ENCODE measurements around the gene KCNB1.

The KCNB1 gene

DNA sequence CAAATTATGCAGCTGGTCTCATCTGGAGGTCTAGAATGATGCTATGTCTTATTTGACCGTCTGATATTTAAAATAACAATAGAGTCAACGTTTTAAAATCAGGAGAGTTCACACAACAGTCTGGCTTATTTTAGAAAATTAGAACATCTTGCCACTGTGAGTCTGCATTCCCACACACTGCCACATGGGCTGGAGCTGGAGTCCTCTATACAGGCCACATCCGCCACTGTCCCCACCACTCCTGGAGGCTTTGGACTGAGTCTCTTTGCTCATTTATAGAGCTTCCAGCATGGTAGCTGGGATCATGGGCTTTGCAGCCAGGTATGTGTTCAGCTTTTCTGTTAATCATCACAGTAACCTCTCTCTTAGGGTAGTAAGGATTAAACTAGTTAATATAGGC, 135.8 kb downstream of the KCNB1 start:
- DNase-seq, result no peak

GRCh38 chr20:49345524-49345923, 136.9 kb downstream of the KCNB1 start:
- peak; percentile 80 for DNase-seq

- peak; percentile 85 for DNase-seq
These were observed 137.5 kb downstream of the KCNB1 start for GRCh38 chr20:49344975-49345374.

- no peak for DNase-seq
These were observed 138.3 kb downstream of the KCNB1 start for GRCh38 chr20:49344140-49344539.

GRCh38 chr20:49343246-49343645, 139.2 kb downstream of the KCNB1 start:
- DNase-seq, result no peak

DNA sequence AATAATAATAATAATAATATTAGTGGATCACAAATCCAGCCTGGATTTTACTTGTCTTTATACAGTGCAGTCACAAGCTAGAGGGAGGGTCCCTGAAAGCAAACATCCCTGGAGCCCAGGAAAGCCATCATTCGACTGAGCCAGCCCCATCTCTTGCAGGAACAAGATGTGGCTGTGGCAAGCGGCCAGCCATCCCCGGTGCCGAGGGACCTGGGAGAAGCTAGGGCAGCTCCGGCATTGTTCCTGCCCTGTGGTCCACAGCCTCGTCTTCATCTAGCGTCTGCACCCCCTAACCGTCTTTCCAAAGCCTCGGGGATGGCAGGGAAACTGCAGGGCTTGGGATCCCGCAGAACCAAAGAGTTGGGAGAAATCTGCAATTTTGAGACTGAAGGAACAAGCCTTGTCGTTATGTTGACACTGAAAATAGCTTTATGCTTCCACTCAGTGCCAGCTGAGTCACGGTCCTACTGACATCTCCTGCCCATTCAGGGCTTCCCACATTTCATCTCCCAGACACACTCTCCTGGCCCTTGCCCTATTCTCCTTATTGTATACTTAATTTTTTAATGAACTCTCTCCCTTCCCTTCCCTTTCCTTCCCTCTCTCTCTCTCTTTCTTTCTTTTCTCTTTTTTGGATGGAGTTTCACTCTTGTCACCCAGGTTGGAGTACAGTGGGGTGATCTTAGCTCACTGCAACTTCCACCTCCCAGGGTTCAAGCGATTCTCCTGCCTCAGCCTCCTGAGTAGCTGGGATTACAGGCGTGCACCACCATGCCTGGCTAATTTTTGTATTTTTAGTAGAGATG, 142.1 kb downstream of the KCNB1 start:
- no peak for DNase-seq

DNA sequence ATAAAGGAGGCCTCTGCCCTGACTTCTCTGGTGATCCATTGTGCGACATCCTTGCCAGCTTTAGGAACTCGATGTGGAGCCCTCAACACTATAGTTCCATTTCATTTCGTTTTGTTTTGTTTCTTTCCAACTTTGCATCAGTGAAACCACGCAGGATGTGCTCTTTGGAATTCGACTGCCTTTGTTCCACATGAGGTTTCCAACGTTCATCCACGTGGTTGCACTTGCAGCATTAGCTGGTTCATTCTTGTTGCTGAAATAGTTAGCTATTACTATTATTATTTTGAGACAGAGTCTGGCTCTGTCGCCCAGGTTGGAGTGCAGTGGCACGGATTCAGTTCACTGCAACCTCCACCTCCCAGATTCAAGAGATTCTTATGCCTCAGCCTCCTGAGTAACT, 143.3 kb downstream of the KCNB1 start:
- no peak for DNase-seq

DNA sequence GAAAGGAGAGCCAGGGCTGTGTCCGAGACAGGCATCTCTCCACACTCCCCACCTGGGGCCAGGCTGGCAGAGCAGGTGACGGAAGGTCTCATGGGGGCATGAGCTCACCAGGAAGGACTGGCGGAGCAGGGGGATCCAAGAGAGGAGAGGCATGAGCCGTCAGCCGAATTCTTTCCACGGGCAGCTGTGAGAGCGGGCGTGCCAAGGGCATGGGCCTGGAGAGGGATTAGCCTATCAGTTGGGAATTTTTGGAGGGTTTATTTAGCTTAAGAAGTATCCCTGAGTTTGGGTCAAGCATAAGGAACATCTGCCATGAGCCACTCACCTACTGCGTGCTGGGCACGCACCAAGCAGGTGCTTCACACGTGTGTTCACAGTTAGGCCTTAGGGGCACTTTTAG, 144.4 kb downstream of the KCNB1 start:
- no peak for DNase-seq

- no peak for DNase-seq
These were observed 145.1 kb downstream of the KCNB1 start for GRCh38 chr20:49337357-49337756.

- DNase-seq, result no peak
These were observed 145.7 kb downstream of the KCNB1 start for GRCh38 chr20:49336786-49337185.

DNA sequence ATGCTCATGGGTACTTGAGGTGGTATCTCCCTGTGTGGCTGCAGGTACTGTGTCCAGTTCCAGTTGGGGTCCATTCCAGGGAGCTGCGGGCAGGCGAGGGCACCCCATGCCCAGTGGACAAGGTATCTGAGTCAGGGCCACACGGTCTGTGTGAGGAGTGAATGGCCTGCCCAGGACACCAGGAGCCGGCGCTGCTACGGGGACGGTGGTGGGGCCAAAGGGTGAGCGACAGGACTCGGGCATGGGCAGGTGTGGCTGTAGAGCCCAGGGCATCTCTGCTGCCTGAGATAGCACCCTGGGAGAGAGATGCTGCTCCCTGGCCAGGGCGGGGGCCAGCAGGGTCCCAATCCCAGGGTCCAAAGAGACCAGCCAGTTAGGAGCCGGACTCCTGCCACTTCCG, 147.0 kb downstream of the KCNB1 start:
- DNase-seq, result no peak

DNA sequence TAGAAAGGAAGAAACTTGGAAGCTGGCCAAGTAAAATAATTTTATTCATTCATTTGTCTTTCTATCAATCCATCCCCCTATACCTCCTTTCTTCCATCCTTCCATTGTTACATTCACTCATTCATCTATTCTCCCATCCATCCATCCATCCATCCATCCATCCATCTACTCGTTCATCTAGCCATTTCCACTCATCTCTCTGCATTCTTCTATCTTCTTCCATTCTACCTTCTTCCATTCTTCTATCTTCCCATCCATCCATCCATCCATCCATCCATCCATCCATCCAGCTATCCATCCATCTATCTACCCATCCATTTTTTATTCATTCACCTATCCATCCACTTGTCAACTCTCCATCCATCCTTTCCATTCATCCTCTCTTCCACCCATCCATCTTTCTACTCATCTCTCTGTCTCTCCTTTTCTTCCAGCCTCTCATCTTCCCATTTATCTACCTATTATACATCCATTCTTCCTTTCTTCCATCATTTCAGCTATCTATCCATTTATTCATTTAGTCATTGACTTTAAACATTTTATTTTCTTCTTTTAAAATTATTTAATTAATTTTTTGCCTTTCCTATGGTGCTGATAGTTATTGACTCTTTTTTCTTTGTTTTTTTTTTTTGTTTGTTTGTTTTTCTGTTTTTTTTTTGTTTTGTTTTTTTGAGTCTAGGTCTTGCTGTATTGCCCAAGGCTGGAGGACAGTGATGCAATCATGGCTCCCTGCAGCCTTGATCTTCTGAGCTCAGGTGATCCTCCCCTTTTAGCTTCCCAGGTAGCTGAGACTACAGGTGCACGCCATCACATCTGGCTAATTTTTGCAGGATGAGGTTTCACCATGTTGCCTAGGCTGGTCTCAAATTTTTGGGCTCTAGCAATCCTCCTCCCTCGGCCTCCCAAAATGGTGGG, 151.5 kb downstream of the KCNB1 start:
- no peak for DNase-seq

DNA sequence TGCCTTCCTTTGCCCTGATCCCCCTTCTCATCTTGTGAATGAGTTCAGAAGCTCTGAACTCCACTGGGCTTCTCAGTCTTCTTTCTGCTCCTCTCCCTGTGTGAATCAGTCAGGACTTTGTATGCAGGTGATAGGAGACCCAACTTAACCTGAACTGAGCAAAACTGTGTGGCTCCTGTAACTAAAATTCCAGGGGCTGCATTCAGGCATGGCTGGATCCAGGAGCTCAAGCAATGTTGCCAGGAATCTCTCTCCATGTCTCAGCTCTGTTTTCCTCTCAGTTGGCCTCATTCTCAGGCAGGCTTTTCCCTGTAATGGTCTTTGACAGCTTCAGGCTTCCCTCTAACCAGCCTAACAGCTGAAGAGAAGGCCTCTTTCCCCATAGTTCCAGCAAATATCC, 153.7 kb downstream of the KCNB1 start:
- no peak for DNase-seq

GRCh38 chr20:49326026-49326425, 156.4 kb downstream of the KCNB1 start:
- DNase-seq, result no peak

- DNase-seq, result no peak
These were observed 158.2 kb downstream of the KCNB1 start for GRCh38 chr20:49324306-49324705.

GRCh38 chr20:49323622-49324238, 158.7 kb downstream of the KCNB1 start:
- no peak for DNase-seq

DNA sequence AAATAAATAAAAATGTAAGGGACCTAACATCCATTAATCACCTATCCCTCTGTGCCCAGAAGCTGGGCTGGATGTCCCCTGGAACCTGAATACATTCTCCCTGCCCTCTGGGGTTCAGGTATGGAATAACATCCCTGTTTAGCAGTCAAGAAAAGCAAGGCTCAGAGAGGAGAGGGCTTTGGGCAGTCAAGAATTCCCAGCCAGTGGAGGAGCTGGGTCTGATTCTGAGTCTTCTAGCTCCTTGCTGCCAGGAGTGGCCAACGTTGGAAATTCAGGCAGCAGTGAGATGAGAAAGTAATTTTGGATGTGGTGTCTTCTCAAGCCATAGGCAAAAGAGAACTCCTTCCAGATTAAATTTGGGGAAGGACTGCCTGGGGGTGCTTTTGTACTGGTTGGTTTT, 162.0 kb downstream of the KCNB1 start:
- DNase-seq, result no peak

- no peak for DNase-seq
These were observed 163.2 kb downstream of the KCNB1 start for GRCh38 chr20:49319208-49319809.

DNA sequence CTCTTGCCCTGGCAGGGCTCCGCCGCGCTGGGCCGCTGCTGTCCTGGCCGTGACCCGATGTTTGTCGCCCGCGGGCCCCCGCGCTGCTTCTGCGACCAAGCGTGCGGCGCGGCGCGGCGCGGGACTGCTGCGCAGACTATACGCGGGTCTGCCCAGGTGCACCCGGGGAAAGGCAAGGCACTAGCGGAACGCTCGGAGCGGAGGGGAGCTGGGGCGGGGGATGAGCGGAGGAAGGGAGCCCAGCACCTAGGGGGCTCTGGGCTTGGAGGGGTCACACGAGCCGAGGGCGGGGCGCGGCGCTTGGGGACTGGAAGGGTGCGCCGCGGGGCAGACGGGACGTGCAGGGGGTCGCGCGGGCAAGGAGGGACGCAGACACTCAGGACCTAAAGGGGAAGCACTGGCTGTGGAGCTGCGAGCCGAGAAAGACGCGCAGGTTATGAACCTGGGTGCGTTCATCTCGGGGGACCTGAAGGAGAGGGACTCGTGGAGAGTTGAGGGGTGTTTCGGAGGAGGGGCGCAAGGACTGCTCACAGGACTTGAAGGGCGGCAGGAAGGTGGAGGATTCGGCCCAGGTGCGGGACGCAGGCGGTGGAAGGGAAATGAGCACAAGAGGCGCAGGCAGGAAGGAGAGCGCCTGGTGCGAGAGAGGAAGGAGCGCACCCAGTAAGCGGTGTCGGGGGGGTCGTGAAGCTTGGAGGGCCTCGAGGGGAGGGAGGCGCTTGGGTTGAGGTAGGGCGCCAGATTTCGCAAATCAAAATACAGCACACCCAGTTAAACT, 163.8 kb downstream of the KCNB1 start:
- no peak for DNase-seq

- no peak for DNase-seq
These were observed 164.4 kb downstream of the KCNB1 start for GRCh38 chr20:49318091-49318429.

GRCh38 chr20:49316704-49317103, 165.8 kb downstream of the KCNB1 start:
- no peak for DNase-seq

- no peak for DNase-seq
These were observed 166.9 kb downstream of the KCNB1 start for GRCh38 chr20:49315580-49315979.
